ENCODE results near the gene NTN1.

NTN1 gene

GRCh38 chr17:9274973-9275372 lies 253.7 kb downstream of the NTN1 start:
- DNase-seq (ENCODE audit: low read depth), result no peak

DNA sequence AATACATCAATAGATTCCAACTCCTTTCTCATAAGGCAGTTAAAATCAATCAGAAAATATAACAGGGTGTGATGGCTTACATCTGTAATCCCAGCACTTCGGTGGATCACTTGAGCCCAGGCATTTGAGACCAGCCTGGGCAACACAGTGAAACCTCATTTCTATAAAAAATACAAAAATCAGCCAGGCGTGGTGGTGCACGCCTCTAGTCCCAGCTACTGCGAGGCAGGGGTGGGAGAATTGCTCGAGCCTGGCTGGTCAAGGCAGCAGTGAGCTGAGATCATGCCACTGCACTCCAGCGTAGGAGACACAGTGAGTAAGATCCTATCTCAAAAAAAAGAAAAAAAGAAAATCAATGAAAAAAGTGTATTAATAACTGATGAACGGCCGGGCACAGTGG lies 258.6 kb downstream of the NTN1 start:
- no peak for DNase-seq (ENCODE audit: low read depth)

GRCh38 chr17:9283909-9284308 lies 262.6 kb downstream of the NTN1 start:
- no peak for DNase-seq (ENCODE audit: low read depth)

GRCh38 chr17:9284884-9285283 lies 263.6 kb downstream of the NTN1 start:
- no peak for DNase-seq (ENCODE audit: low read depth)

- DNase-seq (ENCODE audit: low read depth), result no peak
Observed at GRCh38 chr17:9285602-9286427, 264.5 kb downstream of the NTN1 start.

DNA sequence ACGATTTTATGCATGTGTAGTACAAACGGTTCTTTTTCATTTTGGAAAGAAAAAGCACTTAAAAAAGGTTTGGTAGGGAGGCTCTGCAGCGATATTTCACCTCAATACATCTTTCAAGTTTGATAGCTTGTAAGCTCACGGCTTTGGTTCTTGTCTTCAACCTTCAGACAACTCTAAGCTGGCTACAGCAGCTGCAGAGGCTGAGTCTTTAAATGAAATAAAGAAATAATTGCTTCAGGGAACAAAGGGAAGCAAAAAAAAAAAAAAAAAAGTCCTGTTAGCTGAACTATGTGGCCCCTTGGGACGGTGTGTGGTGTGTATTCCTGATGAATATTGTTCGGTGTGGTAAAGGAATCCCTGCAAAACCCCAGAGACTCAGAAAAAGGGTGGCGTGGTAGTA lies 265.1 kb downstream of the NTN1 start:
- DNase-seq (ENCODE audit: low read depth), result no peak

GRCh38 chr17:9287306-9287705 lies 266.0 kb downstream of the NTN1 start:
- DNase-seq (ENCODE audit: low read depth), result no peak

- DNase-seq (ENCODE audit: low read depth), result no peak
Observed at GRCh38 chr17:9290226-9290613, 268.9 kb downstream of the NTN1 start.

DNA sequence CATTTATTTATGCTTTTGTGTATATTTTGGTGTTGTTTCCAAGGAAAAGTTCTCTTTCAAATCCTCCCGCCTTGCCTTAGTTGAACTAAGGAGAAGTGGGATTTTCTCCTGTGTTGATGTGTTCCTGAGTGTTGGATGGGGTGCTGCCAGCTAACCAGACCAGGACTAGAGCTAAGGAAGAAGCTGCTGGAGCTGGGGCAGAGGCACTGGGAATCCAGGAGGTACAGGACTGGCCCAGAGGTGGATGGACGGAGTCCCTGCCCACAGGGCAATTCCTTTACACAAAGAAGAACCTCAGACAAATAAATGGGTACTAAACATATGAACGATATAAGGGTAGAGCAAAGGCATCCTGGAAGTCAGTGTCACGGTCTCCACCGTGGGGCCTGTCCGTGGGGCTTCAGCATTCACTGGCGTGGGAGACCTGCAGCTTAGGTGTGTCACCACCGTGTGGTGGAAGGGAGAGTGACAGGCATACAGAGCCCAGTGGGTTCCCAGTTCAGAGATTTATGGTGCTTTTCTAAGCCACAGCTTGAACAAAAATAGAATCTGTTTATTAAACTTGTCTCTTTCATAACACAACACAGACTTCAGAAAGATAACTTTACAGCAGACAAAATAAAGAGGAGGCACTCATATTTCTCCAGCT lies 270.7 kb downstream of the NTN1 start:
- no peak for DNase-seq (ENCODE audit: low read depth)

DNA sequence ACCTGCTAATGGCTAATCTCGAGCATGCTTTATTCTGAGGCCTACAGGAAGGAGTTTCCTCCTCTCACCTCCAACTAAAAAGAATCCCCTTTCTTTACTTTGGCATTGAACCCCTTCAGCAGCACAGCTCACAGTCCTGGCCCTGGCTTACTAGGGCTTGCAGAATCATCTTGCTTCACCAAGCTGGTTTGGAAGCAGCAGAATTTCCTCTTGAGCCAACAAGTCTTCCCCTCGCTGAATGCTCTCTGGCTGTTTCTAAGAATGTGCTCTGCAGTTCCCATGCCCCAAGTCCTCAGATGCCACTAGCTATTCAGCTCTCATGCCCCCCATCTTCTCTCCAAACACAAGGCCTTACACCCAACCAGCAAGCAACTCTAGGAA lies 271.2 kb downstream of the NTN1 start:
- DNase-seq (ENCODE audit: low read depth), result no peak
